Body of pancreas (tissue), 4 donors: ENCODE results near the gene TRAF3.

Source experiments
- POLR2A ChIP-seq, 3 donors: fragments of 450-650 bp; IDR thresholded peaks; one replicate each; pipeline ENCODE4 v1.6.1; 2016; ENCODE audit warnings: antibody characterized with exemption in 3 of 3, mild to moderate bottlenecking in 2 of 3
- TF ChIP-seq, protein P1 (sequence below), 7 experiments: fragments of 450-650 bp in 4 of 7; fragments of 200-600 bp in 3 of 7; sonication (generic) in 3 of 7; IDR thresholded peaks; one replicate each; pipeline ENCODE4 v1.5.1; 2016 to 2019; ENCODE audit warnings: antibody characterized with exemption in 7 of 7

DNA sequence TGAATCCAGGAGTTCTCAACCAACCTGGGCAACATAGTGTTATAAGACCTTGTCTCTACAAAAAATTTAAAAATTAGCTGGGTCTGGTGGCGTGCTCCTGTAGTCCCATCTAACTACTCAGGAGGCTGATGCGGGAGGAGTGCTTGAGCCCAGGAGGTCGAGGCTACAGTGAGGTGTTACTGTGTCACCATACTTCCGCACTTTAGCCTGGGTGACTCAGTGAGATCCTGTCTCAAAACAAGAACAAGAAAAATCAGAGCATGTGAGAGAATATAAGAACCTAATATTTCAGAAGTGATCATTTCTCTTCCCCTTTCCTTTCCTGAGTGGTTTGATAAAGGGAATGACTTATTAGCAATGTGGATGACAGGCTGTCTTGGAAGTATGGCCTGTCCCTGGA lies 9.5 kb downstream of the TRAF3 start:
- TF ChIP-seq, protein P1, sequence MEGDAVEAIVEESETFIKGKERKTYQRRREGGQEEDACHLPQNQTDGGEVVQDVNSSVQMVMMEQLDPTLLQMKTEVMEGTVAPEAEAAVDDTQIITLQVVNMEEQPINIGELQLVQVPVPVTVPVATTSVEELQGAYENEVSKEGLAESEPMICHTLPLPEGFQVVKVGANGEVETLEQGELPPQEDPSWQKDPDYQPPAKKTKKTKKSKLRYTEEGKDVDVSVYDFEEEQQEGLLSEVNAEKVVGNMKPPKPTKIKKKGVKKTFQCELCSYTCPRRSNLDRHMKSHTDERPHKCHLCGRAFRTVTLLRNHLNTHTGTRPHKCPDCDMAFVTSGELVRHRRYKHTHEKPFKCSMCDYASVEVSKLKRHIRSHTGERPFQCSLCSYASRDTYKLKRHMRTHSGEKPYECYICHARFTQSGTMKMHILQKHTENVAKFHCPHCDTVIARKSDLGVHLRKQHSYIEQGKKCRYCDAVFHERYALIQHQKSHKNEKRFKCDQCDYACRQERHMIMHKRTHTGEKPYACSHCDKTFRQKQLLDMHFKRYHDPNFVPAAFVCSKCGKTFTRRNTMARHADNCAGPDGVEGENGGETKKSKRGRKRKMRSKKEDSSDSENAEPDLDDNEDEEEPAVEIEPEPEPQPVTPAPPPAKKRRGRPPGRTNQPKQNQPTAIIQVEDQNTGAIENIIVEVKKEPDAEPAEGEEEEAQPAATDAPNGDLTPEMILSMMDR (IDR thresholded peaks at IDR 0.05), result no peak
- no peak for TF ChIP-seq POLR2A (IDR thresholded peaks at IDR 0.05)
